Hematopoietic multipotent progenitor cell treated with erythropoietin and hydrocortisone succinate and interleukin-3 and kit ligand, for 17 days (in vitro differentiated cells): ENCODE results near the gene MICAL3.
A peak's percentile ranks its signal among the peaks of the same experiment; 100 is the strongest.
"Not testable (repeated sequence)": the region's sequence is repeated elsewhere in the genome, so short reads cannot be mapped to it uniquely, and the experiment has no call there.

Experiments
- DNase-seq: peaks from one replicate; pipeline ENCODE4 v3.0.0-alpha.2; 2015; ENCODE audit warnings: low spot score

Gene MICAL3

DNA sequence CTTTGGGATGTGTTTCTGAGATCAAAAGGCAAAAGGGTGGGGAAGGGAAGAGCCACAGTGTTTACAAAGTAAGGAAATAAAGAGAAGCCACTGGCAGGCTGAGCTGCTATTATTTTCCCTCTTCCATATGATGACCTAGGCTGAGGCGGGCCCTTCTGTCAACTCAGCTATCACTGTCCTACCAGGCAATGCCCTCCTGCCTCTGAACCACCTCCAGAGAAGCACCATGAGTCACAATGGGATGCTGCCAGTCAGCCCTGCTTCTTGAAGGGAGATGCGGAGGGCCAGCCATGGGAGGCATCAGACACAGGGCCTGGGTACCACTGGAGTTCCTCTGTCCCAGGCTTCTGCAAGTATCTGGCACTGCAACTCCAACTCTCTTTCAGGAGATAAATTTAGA, 142.2 kb downstream of the MICAL3 start:
- DNase-seq, result no peak

GRCh38 chr22:17881366-17881765, 143.0 kb downstream of the MICAL3 start:
- no peak for DNase-seq

DNA sequence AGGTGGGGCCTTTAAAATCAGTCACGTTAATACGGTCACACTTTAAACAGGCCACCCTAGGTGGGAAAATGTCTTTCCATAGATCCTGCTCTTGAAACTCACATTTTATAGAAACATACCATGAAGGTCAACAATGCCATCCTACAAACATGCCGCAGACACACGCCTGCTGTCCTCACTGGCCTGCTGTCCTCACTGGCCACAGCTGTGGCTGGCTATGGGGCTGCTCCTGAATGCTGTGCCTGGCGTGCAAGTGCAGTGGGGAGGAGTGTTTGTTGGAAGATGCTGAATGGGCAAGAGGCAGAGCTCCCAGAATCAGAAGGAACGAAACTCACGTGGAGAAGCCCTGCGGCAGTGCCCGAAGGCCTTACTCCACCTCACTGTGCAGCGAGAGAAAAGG, 143.9 kb downstream of the MICAL3 start:
- DNase-seq, result no peak

DNA sequence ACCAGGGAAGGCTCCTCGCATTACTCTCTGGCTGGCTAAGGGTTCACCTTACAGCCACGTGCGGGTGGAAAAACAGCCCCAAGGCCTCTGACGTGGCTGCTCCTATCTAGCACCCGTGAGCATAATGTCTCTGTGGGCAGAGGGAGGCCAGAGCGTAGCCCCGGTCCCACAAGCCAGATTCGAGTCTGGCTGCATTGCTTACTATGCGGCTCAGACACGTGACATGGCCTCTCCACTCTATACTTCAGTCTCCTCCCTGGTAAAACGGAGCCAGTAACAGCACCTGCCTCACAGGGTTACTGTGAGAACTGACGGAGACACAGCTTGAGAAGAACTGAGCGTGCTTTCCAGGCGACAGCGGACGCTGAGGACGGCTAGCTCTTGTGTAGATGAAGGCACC, 144.3 kb downstream of the MICAL3 start:
- DNase-seq, result no peak

- DNase-seq, result no peak
Measured at GRCh38 chr22:17878941-17879340, 145.4 kb downstream of the MICAL3 start.

DNA sequence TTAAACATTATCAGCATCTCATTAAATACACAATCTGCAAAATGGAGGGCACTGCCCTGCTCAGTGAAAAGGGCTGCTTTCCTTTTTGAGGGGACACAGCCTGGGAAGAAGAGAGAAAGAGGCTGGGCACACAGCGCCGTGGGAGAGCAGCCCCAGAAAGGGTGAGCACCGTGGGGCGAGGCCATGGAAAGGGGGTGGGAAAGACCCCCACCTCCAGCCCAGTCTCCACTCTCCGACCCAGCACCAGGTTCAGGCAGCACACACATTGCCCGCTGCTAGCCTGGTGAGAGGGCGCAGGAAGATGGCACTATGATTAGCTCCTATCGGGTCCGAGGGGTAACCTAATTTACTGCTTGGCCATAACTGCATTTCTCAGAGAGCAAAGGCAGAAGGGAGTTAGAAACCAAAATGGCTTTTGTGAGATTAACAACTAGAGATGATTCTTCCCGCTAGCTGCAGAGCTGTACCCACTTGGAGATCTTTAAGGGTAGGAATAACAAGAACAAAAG, 146.1 kb downstream of the MICAL3 start:
- DNase-seq, result no peak

DNA sequence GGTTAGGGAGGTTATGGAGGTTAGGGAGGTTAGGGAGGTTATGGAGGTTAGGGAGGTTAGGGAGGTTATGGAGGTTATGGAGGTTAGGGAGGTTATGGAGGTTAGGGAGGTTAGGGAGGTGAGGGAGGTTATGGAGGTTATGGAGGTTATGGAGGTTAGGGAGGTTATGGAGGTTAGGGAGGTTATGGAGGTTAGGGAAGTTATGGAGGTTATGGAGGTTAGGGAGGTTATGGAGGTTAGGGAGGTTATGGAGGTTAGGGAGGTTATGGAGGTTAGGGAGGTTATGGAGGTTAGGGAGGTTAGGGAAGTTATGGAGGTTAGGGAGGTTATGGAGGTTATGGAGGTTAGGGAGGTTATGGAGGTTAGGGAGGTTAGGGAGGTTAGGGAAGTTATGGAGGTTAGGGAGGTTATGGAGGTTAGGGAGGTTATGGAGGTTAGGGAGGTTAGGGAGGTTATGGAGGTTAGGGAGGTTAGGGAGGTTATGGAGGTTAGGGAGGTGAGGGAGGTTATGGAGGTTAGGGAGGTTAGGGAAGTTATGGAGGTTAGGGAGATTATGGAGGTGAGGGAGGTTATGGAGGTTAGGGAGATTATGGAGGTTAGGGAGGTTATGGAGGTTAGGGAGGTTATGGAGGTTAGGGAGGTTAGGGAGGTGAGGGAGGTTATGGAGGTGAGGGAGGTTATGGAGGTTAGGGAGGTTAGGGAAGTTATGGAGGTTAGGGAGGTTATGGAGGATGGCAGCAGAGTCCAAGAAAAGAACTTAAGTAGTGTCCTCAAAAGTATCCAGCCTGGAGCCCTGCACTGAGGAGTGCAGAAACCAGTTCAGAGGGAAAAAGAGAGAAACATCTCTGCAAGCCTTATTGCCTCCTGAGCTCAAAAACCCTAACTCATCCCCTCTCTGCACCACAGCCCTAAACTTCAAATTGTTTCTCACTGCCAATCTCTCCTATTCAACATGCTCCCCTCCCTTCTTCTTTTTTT, 147.2 kb downstream of the MICAL3 start:
- DNase-seq, result not testable (repeated sequence)

GRCh38 chr22:17876306-17876831, 148.0 kb downstream of the MICAL3 start:
- no peak for DNase-seq

- DNase-seq, result no peak
Measured at GRCh38 chr22:17875631-17876030, 148.7 kb downstream of the MICAL3 start.

GRCh38 chr22:17875156-17875555, 149.2 kb downstream of the MICAL3 start:
- no peak for DNase-seq

DNA sequence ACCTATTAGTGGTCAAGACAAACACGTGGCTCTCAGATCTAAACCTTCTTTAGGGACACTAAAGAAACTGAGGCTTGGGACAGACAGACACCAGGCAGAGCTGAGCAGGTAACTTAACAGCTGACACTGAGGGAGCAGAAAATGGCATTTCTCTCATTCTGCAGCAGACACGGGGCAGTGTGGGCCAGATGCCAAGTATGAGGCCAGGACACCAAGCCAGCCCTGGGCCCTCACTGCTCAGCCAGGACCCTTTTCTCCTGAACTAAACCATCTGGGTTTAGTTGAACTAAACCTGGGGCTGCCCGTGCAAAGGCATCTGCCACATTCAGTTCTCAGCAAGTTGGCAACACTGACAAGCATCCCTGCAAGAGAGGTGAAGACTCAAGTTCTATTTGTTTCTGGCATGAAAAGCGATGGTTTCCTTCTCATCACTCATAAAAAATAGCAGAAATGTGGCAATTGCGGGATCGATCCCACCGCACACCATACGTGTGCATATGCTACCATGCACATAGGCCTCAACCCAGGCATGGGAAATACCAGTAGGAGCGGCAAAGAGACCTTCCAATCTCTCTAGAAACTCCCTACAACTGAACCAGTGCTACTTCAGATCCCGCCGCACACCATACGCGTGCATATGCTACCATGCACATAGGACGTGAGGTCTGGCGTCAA, 150.0 kb downstream of the MICAL3 start:
- no peak for DNase-seq

GRCh38 chr22:17873804-17874203, 150.6 kb downstream of the MICAL3 start:
- no peak for DNase-seq

- no peak for DNase-seq
Measured at GRCh38 chr22:17873116-17873515, 151.2 kb downstream of the MICAL3 start.

- no peak for DNase-seq
Measured at GRCh38 chr22:17872471-17872870, 151.9 kb downstream of the MICAL3 start.

DNA sequence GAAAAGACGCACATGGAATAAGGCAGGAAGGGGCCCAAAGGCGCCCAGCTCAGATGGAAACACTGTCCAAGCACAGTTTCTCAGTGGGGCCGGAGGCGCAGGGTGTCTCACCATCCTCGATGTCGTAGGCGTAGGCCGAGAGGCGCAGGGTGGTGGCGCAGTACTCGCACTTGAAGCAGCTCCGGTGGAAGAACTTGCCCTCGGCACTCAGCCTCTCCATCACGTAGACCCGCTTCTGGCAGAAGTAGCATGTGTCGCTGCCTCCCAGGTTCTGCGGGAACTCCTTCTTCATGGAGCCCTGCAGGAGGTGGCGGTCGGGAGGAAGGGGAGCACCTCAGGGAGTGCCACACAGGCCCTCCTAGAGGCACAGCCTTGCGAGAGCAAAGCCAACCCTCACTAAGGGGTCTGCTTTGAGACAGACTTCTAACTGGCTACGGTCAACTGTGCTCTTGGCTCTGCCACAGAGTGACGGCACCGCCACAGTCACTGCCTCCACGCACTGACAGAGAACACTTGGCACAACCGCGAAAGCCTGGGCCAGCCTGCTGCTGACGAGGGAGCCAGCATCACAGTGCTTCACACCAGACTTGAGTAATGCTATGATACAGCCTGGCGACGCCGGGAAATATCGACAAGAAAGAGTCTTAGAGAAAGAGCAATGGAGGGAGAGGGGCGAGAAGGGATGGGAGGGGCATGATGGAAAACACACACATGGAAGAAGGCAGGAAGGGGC, 152.5 kb downstream of the MICAL3 start:
- no peak for DNase-seq

GRCh38 chr22:17870407-17870806, 154.0 kb downstream of the MICAL3 start:
- DNase-seq, result no peak

DNA sequence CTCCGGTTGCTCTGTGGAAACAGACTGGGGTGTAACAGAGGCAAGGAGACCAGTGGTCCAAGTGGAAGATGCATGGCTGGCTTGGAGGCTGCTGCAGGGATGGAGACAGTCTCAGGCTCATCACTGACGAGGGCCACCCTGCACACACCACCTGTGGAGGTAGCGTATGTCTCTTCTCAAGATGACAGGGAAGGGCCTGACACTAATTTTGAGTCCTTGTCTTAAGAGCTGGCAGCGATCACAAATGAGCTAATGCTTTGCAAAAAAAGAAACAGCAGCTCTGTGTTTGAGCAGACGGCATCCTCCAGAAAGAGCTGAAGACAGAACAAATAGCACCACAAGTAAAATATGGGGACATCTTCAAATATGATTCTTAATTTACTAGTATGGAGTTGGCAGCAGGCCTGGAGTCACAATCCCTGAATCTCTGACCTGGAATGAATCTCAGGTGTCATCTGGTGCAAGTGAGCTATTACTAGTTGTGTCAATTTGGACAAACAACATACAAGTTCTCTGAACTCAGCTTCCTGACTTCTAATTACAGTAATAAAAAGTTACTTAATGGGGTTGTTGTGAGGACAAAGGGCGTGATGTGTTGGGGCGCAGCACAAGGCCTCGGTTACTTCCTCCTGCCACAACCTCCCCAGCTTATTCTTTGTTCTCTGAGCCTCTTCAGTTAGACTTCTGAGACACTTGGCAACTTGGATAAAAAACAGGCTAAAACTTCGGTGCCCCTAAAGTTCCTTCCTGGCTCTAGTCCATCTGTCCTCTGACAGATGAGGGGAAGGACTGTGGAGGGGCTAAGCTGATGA, 154.9 kb downstream of the MICAL3 start:
- DNase-seq, result no peak

- no peak for DNase-seq
Measured at GRCh38 chr22:17868771-17869170, 155.6 kb downstream of the MICAL3 start.

DNA sequence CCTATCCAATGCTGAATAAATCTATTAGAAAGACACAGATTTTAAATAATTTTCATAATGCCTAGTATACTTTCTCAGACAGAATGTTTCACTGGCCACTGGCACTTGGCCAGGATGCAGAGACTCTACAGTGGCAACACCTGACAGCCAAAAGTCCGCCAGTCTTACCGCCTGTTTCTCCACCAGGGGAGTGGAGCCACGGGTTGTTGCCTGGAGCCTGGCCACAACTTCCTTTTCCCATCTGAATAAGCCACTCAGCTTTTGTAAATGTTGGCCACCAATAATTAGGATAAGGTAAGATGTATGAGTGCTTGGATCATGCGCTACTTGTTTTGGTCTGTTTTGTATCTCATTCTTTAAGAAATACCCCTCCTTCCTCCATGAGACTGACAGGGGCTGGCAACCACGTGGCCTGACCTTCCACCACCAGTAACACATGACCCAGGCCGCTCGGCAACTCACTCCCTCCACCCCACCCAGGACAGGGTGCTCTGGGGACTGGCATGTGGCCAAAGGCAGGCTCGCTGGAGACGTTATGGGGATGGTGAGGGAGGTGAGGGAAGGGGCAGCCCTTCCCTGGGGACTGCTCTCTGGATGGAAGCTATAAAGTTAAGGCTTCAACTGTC, 157.1 kb downstream of the MICAL3 start:
- peak; percentile 32 for DNase-seq

DNA sequence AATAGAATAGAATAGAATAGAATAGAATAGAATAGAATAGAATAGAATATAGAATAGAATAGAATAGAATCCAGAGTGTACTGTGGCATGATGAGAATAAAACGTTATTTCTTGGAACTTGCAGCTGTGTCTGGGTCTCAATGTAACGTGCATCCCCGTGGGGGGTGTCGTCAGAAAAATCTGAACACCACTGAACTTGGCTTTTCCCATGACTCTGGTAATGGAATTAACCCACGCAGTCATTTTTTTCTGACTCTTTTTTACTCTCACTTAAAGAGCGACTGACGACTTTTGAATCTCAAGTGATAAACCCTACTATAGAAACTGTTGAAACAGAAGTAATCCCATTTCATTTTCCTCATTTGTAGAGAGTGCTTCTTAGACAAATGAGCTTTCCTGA, 157.7 kb downstream of the MICAL3 start:
- no peak for DNase-seq

DNA sequence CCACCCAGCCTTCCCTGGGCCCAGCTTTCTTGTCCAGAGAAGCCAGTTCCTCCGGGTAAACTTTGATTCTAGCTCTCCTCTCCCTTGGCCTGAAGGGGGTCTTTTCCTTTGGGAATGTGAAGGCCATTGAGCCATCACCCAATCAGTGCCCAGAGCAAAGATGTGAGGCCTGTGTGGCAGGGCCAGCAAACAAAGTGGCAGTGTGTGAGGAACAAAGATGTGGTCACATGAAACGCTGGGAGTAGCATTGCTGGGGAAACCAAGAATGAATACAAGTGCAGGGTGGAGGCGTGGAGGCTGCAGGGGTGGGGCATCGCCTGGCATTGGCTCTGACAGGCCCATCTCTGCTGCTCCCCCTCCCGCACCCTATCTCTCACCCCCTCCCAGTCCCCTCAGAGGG, 158.2 kb downstream of the MICAL3 start:
- DNase-seq, result no peak
